NCI-H526 treated with DMSO at 0.1 percent for 48 hours (cell line): Measurements from ENCODE around the gene CDX2.
"Not testable (repeated sequence)": the region's sequence is repeated elsewhere in the genome, so short reads cannot be mapped to it uniquely, and the experiment has no call there.

Source experiments
- DNase-seq: peaks from one replicate; lab custom pipeline; 2025; lab: John Stamatoyannopoulos, UW

CDX2 gene

GRCh38 chr13:27964741-27965323 is 4.3 kb downstream of the CDX2 start:
- DNase-seq: no peak

- not testable (repeated sequence) for DNase-seq
Measured at GRCh38 chr13:27964206-27964605, 4.9 kb downstream of the CDX2 start.

GRCh38 chr13:27963491-27963890 is 5.6 kb downstream of the CDX2 start:
- DNase-seq: no peak

- no peak for DNase-seq
Measured at GRCh38 chr13:27962982-27963381, 6.1 kb downstream of the CDX2 start.

GRCh38 chr13:27962128-27962841 is 6.8 kb downstream of the CDX2 start:
- DNase-seq: no peak

DNA sequence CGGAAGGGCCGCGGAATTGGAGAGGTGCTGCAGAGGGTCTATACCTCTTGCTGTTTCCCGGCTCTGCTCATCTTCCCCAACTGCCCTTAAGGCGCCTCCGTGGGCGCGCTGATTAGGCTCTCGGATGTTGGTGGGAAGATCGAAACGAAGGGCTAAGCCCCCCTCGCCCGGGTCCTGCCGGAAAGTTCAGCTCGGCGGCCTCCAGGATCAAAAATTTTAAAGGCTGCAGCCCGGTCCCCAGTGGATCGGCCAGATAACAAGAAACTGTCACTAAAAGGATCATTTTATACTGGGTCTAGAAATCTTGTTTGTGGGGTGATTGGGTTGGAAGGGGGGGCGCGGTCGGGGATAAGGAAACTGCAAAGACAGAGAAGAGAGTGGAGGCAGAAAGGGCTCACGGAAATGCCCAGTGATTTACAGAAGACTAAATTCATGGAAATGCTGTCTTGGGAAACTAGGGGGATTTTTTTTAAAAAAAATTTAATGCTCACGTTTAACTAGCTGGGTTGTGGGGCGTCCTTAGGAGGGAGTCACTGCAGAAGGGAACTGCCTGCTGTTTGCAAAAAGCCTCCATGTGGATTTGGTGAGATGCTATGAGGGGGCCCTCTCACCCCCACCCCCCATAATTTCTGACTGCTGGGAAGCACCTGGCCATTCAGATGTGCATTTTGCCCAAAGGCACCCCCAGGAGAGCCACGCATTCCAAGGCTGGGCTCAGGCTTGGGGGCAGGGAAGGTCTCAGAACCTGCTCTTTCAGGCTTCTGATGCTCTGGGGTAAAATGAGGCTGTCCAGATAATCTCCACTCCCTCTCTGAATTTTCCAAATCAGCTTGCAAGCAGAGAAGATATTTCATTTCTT is 7.7 kb downstream of the CDX2 start:
- DNase-seq: no peak

GRCh38 chr13:27960362-27961226 is 8.5 kb downstream of the CDX2 start:
- peak; percentile 85 for DNase-seq

GRCh38 chr13:27959976-27960361 is 9.1 kb downstream of the CDX2 start:
- DNase-seq: no peak

- DNase-seq: no peak
Measured at GRCh38 chr13:27956576-27957300, 12.4 kb downstream of the CDX2 start.

DNA sequence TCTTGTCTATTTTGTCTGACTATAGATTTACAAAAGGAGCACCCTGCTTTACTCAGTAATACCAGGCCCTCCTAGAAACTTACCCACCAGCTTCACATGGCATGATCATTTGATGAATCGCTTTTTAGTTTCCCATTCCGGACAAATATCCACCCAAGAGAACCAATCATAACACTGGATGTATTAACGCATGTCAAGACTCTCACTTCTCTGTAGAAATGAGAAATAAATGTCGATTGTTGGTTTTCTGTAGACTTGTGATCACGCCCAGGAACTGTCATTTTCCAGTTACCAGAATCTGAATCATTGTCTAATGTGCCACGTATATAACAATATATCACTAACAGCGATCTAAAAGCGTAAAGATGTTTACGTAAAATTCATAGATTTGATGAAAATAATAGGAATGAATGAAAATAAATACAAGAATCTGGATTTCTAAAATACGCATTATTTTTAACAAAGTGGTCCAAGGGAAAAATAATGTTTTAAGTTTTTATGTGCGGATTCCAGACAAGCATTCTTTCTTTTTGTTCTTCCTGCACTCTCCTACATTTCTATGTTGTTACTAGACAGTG is 14.0 kb downstream of the CDX2 start:
- DNase-seq: no peak

DNA sequence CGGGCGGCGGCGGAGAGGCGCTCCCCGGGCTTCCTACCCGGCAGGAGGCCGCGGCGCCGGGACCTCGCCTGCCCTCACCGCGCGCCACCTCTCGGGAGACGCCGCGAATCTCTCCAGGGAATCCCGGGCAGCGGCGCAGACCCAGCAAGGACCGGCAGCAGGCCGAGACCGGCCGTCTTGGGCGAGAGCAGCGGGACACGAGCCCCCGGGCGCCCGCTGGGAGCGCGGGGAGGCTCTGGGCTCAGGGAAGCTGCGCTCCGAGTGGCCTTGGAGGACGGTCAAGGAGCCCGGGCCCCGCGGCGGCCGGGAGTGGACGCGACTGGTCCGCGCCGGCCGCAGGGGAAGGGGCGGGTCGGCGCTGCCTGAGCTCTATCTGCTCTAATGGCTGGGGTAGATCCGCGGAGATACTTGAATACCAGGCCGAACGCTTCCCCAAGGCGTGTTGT is 14.7 kb downstream of the CDX2 start:
- DNase-seq: peak; percentile 87

GRCh38 chr13:27953676-27954405 is 15.3 kb downstream of the CDX2 start:
- DNase-seq: peak; percentile 91

DNA sequence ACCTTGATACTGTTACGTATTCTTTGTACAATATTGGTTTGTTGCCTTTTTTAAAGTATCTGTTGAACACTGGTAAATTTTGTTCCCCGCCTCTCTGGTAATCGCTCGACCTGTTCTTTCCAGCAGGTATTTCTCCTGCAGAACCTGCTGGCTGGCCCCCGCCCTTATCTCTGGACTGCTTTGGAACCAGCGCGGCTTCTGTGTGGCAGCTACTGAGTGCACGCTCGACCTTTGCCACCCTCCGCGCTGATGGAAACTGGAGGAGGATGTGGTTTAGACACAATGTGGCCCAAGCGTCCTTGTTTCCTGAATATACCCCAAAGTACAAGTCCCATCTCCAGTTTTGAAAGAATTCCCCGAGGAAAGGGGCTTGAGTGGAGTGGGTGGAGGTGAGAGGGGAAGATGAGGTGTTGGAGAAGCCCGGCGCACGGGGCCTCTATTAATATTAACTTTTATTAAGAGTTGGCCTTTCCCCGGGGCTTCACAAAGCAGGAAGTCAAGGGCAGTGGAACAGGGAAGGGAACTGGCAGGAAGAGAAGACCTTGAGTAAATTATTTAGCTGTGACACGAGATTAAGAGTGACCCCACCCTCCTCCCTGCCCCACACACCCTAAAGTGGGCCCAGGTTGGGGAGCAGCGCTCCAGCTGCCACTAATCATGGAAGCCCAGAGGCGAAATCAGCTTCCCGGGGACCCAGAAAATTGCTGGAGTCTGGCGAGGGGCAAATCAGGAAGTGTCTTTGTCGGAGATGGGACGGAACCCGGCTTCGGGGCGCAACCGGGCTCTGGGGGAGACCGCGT is 16.0 kb downstream of the CDX2 start:
- DNase-seq: no peak

- no peak for DNase-seq
Measured at GRCh38 chr13:27942972-27943371, 26.1 kb downstream of the CDX2 start.

GRCh38 chr13:27933580-27934328 is 35.4 kb downstream of the CDX2 start:
- no peak for DNase-seq

DNA sequence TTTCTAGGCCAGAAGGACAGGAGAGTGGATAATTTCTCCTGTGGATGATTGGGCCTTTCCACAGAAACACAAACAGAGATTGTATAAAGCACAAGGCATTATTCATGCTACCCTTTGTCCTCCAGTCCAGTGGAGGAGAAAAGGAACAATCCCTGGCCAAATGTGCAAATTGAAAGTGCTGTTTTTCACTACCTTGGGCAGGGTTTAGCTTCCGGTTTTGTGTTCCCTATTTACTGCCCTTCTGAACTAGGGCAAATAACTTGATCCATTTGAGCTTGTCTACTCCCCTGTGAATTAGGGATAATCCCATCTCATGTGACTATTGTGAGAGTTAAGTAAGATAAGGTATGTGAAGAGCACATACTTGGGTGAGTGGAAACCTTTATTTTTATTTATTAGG is 36.0 kb downstream of the CDX2 start:
- no peak for DNase-seq

GRCh38 chr13:27929868-27930267 is 39.2 kb downstream of the CDX2 start:
- DNase-seq: no peak
